Endometrial microvascular endothelial cells (primary cell): Measurements from ENCODE around the gene CDK3. TPM values are rescaled to one million over a fixed set of nuclear protein-coding genes. Genes with fewer than 3 reads are reported as not detected.
"Not testable (repeated sequence)": the region's sequence is repeated elsewhere in the genome, so short reads cannot be mapped to it uniquely, and the experiment has no call there.

Experiments used
- in situ Hi-C: cut with HindIII; loops from 2 replicates; pipeline ENCODE4 v1.10.0; 2017; ENCODE audit warnings: low sequenced_read_pairs, low pct_unique_long_range_greater_than_20kb; ENCODE audit errors: inconsistent ontology term
- total RNA-seq: library from RNA; depleted of rRNA; stranded (reverse); fragments of >200 nt; gene quantifications from one replicate; pipeline ENCODE4 v1.2.3, GENCODE V29; 2015; ENCODE audit errors: inconsistent ontology term

Gene CDK3
- total RNA-seq, 1 donor from 2014 or later = 1.3 TPM

GRCh38 chr17:76032780-76033108, 32.1 kb downstream of the CDK3 start:
- in situ Hi-C loops = no loop called here

GRCh38 chr17:76033139-76033538, 32.5 kb downstream of the CDK3 start:
- in situ Hi-C loops = no loop called here

- in situ Hi-C loops = no loop called here
Measured at GRCh38 chr17:76034428-76035350, 34.0 kb downstream of the CDK3 start.

DNA sequence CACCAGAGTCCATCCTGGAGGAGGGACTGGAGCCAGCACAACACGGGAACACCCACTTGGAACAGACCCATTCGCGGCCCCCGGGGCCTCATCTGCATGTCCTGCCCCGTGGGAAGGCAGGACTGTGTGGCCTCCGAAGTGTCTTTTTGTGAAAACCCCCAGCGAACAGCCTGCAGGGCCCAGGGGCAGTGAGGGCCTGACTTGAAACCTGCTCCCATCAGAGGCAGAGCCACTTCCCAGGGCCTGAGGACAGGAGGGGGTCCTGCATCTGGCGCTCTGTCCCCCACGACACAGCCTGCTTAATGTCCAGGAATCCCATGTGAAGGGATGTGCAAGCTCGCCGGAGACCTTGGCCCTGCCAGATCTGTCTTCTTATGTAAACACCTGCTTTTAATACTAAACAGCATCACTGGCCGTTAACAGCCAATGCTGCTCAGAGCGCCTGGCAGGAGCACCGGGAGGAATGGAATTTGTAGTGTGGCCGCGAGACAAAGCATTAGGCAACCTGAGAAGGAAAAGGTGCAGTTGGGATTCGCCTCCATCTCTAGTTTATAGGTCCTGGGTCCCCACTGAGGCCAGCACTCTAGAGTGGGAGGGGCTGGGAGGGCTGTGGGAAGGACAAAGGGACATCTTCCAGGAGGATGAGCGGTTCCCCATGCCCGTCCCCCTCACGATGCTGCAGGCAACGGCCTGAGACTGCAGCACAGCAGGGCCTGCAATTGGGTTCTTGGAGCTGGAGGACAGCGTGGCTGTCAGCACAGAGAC, 36.0 kb downstream of the CDK3 start:
- in situ Hi-C loops = no loop called here

GRCh38 chr17:76038050-76038449, 37.4 kb downstream of the CDK3 start:
- in situ Hi-C loops = no loop called here

DNA sequence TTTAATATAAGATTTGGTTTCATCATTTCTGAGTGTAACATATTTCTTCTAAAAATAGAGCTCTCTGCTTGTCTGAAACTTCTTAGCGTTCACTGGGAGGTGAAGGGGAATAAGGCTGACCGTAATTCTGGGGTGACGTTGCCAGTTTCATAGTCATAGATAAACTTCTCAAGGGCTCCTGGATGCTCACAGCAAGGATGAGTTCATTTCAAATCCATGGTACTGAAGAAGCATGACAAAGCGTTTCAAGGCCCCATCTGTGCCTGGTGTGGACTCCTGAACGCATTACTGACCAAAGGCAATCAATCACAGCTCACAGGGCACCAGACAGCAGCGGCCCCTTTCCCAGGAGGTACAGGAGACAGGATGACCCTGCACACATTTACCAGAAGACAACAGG, 38.5 kb downstream of the CDK3 start:
- in situ Hi-C loops = no loop called here

- in situ Hi-C loops = no loop called here
Measured at GRCh38 chr17:76040376-76040775, 39.7 kb downstream of the CDK3 start.

GRCh38 chr17:76042868-76043267, 42.2 kb downstream of the CDK3 start:
- in situ Hi-C loops = not testable (repeated sequence)

DNA sequence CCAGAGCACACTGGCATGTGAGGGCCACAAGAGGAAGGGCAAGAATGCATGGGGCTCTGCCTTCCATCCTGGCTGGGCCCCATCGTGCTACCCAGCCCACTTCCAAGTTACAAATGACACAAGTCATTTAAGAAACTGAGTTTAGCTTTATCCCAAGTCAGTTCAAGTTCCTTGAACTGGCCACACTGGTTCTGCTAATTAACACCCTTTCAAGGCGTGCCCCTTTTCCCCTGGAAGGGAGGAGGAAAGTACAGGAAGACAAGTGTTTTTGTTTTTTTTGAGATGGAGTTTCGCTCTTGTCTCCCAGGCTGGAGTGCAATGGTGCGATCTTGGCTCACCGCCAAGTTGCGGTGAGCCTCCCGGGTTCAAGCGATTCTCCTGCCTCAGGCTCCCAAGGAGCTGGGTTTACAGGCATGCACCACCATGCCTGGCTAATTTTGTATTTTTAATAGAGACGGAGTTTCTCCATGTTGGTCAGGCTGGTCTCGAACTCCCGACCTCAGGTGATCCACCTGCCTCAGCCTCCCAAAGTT, 43.9 kb downstream of the CDK3 start:
- in situ Hi-C loops = not testable (repeated sequence)

- in situ Hi-C loops = no loop called here
Measured at GRCh38 chr17:76046064-76046463, 45.4 kb downstream of the CDK3 start.

DNA sequence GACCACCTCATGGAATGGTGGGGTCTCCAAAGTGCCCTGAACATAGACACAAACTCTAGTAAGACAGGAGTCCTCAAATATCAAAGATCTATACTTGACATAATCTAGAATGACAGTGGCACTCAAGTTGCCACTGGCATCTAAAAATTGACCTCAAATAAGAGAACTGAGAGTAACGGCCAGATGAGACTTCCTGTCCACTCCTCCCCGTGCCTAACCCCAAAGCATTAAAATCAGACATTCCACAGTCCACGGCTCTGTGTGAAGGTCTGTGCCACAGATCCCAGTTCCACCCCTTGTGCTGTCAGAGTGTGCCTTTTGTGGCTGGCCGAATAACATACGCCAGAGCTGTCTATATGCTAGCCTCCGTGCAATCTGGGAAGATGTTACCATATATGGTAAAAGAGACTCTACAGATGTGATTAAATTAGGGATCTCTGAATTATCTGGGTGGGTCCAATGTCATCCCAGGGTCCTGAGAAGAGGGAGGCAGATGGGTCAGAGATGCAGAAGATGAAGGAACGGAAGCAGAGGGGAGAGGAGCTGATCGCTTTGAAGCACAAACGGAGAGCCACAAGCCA, 47.5 kb downstream of the CDK3 start:
- in situ Hi-C loops = no loop called here

DNA sequence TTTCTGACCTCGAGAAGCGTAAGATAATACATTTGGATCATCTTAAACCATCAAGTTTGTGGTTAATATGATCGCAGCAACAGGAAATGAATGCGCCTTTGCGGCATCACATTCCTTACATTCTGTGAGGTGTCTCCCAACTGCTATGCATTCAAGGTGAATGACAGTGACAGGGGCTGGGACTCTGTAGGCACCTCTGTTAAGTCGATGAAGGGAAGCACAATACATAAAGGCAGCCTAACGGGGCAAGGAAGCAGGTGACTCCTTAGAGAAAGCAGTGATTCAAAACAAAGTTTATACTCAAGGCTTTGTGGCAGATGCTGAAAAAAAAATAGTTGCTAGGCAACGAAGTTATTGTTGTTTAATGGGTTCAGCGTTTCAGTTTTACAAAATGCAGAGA, 48.1 kb downstream of the CDK3 start:
- in situ Hi-C loops = no loop called here

DNA sequence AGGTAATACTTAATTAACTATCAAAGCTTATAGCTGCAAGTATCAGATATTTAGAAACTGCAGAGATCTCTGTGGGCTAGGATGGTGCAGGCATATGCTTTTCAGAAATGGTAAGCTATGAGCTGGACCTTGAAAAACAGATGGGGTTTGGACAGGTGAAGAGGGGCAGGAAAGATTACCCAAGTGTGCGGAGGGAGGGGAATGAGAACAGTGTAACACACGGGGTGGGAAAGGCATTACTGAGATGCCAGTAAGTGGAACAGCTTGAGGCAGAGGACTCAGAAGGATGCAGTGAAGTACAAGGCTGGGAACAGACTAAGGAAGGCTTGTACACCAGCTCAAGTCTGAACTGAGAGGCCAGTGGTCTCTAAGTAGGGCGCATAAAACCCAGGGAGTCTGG, 48.6 kb downstream of the CDK3 start:
- in situ Hi-C loops = no loop called here

GRCh38 chr17:76049836-76050537, 49.3 kb downstream of the CDK3 start:
- in situ Hi-C loops = no loop called here

- in situ Hi-C loops = no loop called here
Measured at GRCh38 chr17:76050538-76051467, 50.1 kb downstream of the CDK3 start.

DNA sequence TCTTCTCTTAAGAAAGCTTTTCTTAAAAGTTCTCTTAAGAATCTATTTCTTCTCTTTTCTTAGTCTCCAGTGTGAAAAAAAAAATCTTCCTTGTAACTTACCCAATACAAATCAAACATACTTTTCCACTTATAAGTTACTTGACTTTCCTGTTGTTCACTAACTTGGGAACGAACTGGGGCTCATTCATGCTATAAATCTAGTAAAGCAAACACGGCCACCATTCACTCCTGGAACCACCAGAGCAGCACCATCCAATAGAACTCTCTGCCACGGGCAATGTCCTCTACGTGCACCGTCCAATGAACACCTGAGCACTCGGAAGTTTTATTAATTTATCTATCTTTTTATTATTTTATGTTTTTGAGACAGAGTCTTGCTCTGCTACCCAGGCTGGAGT, 50.9 kb downstream of the CDK3 start:
- in situ Hi-C loops = no loop called here

DNA sequence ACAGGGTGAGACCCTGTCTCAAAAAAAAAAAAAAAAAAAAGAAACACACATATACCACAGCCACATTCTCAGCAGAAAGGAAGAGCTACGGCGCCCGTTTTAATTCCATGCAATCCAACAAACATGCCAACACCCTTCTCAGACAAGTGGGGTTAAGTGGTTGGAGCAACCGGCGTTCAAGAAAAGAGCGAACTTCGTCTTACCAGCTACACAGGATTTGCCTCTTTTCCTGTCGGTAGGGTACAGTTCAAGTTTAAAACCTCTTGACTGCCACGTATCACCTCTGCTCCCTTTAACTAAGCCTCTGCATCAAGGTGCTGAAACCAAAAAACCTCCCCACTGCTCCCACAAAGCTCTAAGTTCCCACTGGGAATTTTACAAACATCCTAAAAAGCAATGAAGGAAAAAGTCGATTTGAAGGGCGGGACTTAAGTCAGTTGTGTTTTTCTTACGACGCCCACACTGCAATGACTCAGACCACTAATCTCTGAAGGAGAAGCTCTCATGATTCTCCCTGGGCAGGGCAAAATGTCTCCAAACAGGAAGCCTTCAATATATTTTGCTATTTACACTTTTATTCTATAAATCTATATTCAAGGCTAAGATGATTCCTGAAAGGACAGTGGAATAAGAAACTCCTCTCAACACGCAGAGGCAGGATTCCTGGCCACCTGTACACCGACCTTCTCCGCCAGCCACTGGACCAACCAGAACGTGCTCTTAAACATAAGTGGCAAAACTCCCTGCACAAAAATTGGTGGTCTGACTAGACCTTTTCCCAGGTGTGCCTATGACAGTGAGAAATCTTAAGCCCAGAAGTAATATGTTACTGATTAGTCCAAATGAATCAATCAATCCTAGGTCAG, 52.8 kb downstream of the CDK3 start:
- in situ Hi-C loops = no loop called here
